Measurements from ENCODE around the gene AKT2. TPM values are rescaled to one million over a fixed set of nuclear protein-coding genes. Genes with fewer than 3 reads are reported as not detected.

Gene AKT2
- polyA plus RNA-seq, 1 donor from 2014 or later: 131 TPM

DNA sequence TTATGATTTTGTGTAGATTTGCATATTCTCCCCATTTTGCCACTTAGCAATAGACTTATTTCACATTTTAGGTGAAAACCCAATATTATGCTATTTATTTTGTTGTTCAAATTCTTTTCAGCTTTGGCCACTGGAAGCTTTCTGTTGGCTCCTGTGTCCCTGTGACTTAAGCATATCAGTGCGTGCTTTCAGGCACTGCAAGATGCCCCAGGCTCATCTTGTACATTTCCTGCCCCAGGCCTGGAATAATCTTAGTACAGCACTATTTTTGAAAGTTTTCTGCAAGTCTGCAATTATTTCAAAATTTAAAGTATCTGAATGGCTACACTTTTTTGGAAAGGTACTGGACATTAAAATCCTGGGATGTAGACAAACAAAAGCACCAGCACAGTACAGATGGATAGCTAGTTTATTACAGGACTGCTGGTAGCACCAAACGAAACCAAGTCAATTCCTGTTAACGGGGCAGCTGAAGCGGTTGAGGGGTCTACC, 55.2 kb downstream of the AKT2 start:
- Histone ChIP-seq H3K9me2 (ENCODE audit: insufficient read depth, low read length) (no peaks in the 10 kb centered on the region), H3K27ac (ENCODE audit: low read length) (no peak overlapping the region), H2AFZ (ENCODE audit: low read depth, low read length) (no peak overlapping the region), H3K27me3 (ENCODE audit: insufficient read depth, low read depth, low read length) (peaks cover 13% of the 10 kb centered on the region), H4K20me1 (ENCODE audit: insufficient read depth) (no peaks in the 10 kb centered on the region), H3K4me2 (ENCODE audit: low read length) (no peak overlapping the region), H3K36me3 (ENCODE audit: insufficient read depth, low read length) (no peaks in the 10 kb centered on the region), H3K9me3 (ENCODE audit: low read length) (no peaks in the 10 kb centered on the region), H3K79me2 (replicated peaks; ENCODE audit: insufficient read depth, low read length) (no peaks in the 10 kb centered on the region), H3F3A (ENCODE audit: insufficient read depth, low read length, poor library complexity, severe bottlenecking) (no peaks in the 10 kb centered on the region), H3K4me3 (ENCODE audit: low read length) (no peak overlapping the region), H3K9ac (ENCODE audit: low read length) (no peak overlapping the region)
- TF ChIP-seq MXI1 (conservative IDR thresholded peaks at IDR 0.05; ENCODE audit: poor library complexity, severe bottlenecking) (no peak), SMC3 (conservative IDR thresholded peaks at IDR 0.05; ENCODE audit: poor library complexity) (no peak), TAF1 (IDR thresholded peaks at IDR 0.05; ENCODE audit: low read depth) (no peak), EP300 (conservative IDR thresholded peaks at IDR 0.05; ENCODE audit: poor library complexity, severe bottlenecking) (no peak), RAD21 (conservative IDR thresholded peaks at IDR 0.05) (no peak), EZH2 (IDR thresholded peaks at IDR 0.05; ENCODE audit: borderline replicate concordance, insufficient read depth, low read length, poor library complexity, severe bottlenecking) (no peak), POLR2AphosphoS5 (IDR thresholded peaks at IDR 0.05) (no peak)
- TF ChIP-seq, protein P1, sequence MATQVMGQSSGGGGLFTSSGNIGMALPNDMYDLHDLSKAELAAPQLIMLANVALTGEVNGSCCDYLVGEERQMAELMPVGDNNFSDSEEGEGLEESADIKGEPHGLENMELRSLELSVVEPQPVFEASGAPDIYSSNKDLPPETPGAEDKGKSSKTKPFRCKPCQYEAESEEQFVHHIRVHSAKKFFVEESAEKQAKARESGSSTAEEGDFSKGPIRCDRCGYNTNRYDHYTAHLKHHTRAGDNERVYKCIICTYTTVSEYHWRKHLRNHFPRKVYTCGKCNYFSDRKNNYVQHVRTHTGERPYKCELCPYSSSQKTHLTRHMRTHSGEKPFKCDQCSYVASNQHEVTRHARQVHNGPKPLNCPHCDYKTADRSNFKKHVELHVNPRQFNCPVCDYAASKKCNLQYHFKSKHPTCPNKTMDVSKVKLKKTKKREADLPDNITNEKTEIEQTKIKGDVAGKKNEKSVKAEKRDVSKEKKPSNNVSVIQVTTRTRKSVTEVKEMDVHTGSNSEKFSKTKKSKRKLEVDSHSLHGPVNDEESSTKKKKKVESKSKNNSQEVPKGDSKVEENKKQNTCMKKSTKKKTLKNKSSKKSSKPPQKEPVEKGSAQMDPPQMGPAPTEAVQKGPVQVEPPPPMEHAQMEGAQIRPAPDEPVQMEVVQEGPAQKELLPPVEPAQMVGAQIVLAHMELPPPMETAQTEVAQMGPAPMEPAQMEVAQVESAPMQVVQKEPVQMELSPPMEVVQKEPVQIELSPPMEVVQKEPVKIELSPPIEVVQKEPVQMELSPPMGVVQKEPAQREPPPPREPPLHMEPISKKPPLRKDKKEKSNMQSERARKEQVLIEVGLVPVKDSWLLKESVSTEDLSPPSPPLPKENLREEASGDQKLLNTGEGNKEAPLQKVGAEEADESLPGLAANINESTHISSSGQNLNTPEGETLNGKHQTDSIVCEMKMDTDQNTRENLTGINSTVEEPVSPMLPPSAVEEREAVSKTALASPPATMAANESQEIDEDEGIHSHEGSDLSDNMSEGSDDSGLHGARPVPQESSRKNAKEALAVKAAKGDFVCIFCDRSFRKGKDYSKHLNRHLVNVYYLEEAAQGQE (IDR thresholded peaks at IDR 0.05; ENCODE audit: borderline replicate concordance): no peak
- TF ChIP-seq, protein P2, sequence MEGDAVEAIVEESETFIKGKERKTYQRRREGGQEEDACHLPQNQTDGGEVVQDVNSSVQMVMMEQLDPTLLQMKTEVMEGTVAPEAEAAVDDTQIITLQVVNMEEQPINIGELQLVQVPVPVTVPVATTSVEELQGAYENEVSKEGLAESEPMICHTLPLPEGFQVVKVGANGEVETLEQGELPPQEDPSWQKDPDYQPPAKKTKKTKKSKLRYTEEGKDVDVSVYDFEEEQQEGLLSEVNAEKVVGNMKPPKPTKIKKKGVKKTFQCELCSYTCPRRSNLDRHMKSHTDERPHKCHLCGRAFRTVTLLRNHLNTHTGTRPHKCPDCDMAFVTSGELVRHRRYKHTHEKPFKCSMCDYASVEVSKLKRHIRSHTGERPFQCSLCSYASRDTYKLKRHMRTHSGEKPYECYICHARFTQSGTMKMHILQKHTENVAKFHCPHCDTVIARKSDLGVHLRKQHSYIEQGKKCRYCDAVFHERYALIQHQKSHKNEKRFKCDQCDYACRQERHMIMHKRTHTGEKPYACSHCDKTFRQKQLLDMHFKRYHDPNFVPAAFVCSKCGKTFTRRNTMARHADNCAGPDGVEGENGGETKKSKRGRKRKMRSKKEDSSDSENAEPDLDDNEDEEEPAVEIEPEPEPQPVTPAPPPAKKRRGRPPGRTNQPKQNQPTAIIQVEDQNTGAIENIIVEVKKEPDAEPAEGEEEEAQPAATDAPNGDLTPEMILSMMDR (IDR thresholded peaks at IDR 0.05; ENCODE audit: poor library complexity, severe bottlenecking): no peak

DNA sequence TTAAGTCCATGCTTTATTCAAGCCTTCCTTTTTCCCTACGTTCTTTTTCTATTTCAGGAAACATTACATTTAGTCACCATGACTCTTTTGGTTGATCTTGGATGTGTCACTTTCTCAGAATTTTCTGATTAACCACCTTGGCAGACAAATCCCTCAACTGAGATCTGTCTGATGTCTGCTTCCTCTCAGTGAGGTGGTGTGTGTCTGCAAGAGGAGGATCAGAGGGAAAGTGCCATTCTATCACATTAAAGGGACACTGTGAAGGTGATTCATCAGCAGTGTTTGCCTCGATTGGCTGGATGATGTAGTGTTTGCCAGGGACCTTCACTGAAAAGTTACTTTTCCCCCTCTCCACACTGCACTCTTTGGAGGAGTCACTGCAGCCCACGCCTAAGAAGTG, 55.7 kb downstream of the AKT2 start:
- H3K4me2 ChIP-seq (ENCODE audit: low read length): no peak overlapping the region

More for the DNA sequence above, 55.7 kb downstream of the AKT2 start:
- H3K27me3 ChIP-seq (ENCODE audit: insufficient read depth, low read depth, low read length): peaks cover 13% of the 10 kb centered on the region
- no peaks in the 10 kb centered on the region for H3K9me2 ChIP-seq (ENCODE audit: insufficient read depth, low read length)
- no peaks in the 10 kb centered on the region for H3K9me3 ChIP-seq (ENCODE audit: low read length)
- H3K27ac ChIP-seq (ENCODE audit: low read length): no peak overlapping the region
- H3K79me2 ChIP-seq (replicated peaks; ENCODE audit: insufficient read depth, low read length): no peaks in the 10 kb centered on the region
- H3F3A ChIP-seq (ENCODE audit: insufficient read depth, low read length, poor library complexity, severe bottlenecking): no peaks in the 10 kb centered on the region
- no peak overlapping the region for H3K4me3 ChIP-seq (ENCODE audit: low read length)
- H3K36me3 ChIP-seq (ENCODE audit: insufficient read depth, low read length): no peaks in the 10 kb centered on the region
- no peak overlapping the region for H2AFZ ChIP-seq (ENCODE audit: low read depth, low read length)
- H3K9ac ChIP-seq (ENCODE audit: low read length): no peak overlapping the region
- H4K20me1 ChIP-seq (ENCODE audit: insufficient read depth): no peaks in the 10 kb centered on the region
- TF ChIP-seq TAF1 (IDR thresholded peaks at IDR 0.05; ENCODE audit: low read depth) (no peak), POLR2AphosphoS5 (IDR thresholded peaks at IDR 0.05) (no peak), RAD21 (conservative IDR thresholded peaks at IDR 0.05) (no peak), EZH2 (IDR thresholded peaks at IDR 0.05; ENCODE audit: borderline replicate concordance, insufficient read depth, low read length, poor library complexity, severe bottlenecking) (no peak), SMC3 (conservative IDR thresholded peaks at IDR 0.05; ENCODE audit: poor library complexity) (no peak), EP300 (conservative IDR thresholded peaks at IDR 0.05; ENCODE audit: poor library complexity, severe bottlenecking) (no peak), MXI1 (conservative IDR thresholded peaks at IDR 0.05; ENCODE audit: poor library complexity, severe bottlenecking) (no peak)
- TF ChIP-seq, protein P1 (IDR thresholded peaks at IDR 0.05; ENCODE audit: borderline replicate concordance): no peak
- TF ChIP-seq, protein P2 (IDR thresholded peaks at IDR 0.05; ENCODE audit: poor library complexity, severe bottlenecking): no peak

Measured in neural cell (in vitro differentiated cells).